Neural cell (in vitro differentiated cells): ENCODE measurements around the gene DLX6.

Experiments
- CTCF ChIP-seq: fragments of 450-650 bp; IDR thresholded peaks from 2 replicates; pipeline ENCODE4 v1.5.1; 2014; ENCODE audit warnings: antibody characterized with exemption, mild to moderate bottlenecking, moderate library complexity; ENCODE audit not compliant: poor library complexity, severe bottlenecking
- EZH2 ChIP-seq: fragments of 200-600, 300-800 bp; shearing (Covaris generic), sonication (generic); IDR thresholded peaks from 2 replicates; pipeline ENCODE4 v1.6.1; 2014; ENCODE audit warnings: antibody characterized with exemption, low read length, borderline replicate concordance, mild to moderate bottlenecking; ENCODE audit not compliant: insufficient read depth, poor library complexity, severe bottlenecking

DNA sequence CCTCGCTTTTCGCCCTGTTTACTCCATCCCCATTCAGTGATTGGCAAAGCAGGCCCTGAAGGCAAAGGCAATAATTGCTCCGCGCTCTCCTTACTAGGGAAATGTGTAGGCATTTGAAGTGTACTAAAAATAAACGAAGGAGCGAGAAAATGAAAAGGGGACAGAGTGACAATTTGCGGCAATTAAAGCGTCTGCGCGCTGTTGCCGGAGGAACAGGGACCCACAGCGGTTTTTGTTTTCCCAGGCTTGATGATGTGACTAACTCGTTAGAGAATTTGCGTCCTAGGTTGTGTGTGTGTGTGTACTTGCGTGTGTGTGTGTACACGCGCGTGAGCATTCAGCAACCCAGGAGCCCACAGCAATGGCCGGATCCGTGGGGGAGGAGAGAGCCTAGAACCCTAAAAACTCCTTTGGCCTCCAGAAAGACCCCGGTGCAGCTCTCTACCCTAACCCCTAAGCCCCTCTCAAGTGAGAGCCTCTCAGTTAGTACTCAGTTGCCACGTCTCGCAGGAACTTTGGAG is 7.8 kb upstream of the DLX6 start:
- TF ChIP-seq EZH2 (no peak), CTCF (no peak)
